ENCODE results near the gene ENAM. TPM values are rescaled to one million over a fixed set of nuclear protein-coding genes. Genes with fewer than 3 reads are reported as not detected.

Gene ENAM, protein sequence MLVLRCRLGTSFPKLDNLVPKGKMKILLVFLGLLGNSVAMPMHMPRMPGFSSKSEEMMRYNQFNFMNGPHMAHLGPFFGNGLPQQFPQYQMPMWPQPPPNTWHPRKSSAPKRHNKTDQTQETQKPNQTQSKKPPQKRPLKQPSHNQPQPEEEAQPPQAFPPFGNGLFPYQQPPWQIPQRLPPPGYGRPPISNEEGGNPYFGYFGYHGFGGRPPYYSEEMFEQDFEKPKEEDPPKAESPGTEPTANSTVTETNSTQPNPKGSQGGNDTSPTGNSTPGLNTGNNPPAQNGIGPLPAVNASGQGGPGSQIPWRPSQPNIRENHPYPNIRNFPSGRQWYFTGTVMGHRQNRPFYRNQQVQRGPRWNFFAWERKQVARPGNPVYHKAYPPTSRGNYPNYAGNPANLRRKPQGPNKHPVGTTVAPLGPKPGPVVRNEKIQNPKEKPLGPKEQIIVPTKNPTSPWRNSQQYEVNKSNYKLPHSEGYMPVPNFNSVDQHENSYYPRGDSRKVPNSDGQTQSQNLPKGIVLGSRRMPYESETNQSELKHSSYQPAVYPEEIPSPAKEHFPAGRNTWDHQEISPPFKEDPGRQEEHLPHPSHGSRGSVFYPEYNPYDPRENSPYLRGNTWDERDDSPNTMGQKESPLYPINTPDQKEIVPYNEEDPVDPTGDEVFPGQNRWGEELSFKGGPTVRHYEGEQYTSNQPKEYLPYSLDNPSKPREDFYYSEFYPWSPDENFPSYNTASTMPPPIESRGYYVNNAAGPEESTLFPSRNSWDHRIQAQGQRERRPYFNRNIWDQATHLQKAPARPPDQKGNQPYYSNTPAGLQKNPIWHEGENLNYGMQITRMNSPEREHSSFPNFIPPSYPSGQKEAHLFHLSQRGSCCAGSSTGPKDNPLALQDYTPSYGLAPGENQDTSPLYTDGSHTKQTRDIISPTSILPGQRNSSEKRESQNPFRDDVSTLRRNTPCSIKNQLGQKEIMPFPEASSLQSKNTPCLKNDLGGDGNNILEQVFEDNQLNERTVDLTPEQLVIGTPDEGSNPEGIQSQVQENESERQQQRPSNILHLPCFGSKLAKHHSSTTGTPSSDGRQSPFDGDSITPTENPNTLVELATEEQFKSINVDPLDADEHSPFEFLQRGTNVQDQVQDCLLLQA
- polyA plus RNA-seq (ENCODE audit: insufficient read length in 10 of 10): 1 to 10 TPM; 1.1 to 3.7 (median 3.1) TPM
- long read RNA-seq, donor 1: 0 reads
- long read RNA-seq, donor 2, partial matches to known transcripts: 0 of 3 reads
- long read RNA-seq, donor 2, other reads (novel, unspliced or antisense): 0 of 3 reads
- long read RNA-seq, donor 3: 0 reads
- long read RNA-seq, donor 4, partial matches to known transcripts: 0 of 1 reads
- long read RNA-seq, donor 4, other reads (novel, unspliced or antisense): 0 of 1 reads
- long read RNA-seq, donor 5, partial matches to known transcripts: 0 of 2 reads
- long read RNA-seq, donor 5, other reads (novel, unspliced or antisense): 0 of 2 reads
- long read RNA-seq, donor 6, partial matches to known transcripts: 0 of 2 reads
- long read RNA-seq, donor 6, other reads (novel, unspliced or antisense): 0 of 2 reads
- long read RNA-seq, donor 7: 0 reads
- long read RNA-seq, donor 8: 0 reads
- long read RNA-seq, donor 9, partial matches to known transcripts: 0 of 1 reads
- long read RNA-seq, donor 9, other reads (novel, unspliced or antisense): 0 of 1 reads

DNA sequence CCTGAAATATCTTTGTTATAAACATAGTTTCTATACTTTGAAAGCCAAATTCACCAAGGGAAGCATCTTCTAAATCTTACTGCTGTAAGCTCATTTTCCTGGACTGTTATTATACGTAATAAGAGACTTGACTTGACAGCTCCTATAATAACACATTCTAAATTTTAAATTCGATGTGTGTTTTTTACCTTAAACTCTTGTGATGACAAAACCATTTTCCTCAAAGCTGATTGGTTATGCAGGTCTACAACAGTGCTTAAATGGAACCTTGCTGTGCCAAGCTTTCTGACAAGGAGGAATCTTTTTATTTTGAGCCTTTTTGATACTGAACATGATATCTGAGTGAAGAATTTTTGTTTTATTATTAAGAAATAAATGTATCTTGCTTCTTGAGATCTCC, at the start of gene ENAM:
Gene ENAM, plus strand, starts transcription at position 301 of the 400 bp plus-strand sequence. CDS start 757 bp downstream, outside the sequence.
- DNase-seq: no peak

DNA sequence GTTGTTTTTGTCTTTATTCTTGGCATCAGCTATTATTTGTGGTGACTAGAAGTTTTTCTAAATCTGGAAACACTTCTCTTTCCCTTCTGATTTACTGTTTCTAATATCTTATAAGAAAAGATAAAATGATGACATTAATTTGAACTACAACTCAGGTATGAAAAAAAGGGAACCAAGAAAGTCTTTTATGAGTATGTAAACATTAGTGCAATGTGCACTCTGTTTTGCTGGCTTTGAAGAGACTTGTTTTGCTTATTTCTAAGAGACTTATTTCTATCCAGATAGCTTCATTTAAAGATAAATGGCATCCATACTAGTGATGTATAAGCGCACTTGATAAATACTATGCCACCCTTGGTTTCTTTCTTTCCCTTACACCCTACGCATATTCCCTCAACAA, 46.6 kb upstream of the ENAM start:
- no peak for DNase-seq

DNA sequence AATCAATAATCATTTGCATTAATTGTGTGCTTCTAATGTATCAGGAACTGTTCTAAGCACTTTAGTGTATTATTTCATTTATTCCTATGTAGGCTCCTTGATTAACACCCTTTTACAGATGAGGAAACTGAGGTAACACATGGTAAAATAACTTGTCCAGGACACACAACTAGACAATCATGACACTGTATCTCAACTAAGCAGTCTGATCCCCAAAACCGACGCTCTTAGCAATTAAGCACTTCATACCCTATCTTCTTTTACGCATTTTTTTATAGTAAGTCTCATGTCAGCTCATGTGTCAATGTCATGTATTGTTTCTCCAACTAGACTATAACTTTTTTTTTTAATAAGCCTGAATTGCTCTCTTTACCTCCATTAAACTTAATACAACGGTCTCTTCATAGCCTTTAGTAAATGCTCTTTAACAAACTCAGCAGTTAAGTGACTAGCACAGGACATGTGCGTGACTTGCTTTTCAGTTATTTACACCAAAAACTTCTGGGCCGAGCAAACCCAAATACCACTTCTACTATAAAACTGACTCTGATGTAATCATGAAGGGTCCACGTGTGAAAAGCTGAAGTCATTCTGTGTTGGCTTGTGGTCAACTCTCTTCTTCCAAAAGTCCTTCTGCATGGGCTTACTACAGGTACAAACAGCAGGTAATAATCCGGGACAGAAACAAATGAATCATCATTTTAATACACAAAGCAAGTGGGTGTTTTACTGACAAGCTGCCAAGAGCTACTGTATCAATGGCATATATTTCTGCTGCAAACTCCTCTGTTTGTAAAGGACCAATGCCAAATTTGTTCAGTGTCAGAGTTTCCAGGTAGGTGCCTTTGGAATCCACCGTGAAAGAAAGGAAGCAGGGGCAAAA, 44.4 kb upstream of the ENAM start:
- DNase-seq: no peak

DNA sequence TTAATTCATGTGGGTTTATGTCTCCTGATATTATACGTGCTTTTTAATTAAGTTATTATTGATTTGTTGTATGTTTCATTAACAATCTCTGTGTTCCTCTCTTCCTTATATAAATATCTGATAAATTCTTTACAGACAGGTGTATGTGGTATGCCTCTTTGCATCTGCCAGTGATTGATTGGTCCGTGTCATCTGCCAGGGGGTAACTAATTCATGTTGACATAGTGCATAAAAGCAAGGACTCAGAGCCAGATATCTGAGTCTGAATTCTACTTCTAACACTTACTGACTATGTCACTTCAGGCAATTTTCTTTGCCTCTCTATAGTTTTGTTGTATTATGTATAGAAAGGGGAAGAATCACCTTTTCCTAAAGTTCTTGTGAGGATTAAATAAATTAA, 41.7 kb upstream of the ENAM start:
- DNase-seq: no peak

DNA sequence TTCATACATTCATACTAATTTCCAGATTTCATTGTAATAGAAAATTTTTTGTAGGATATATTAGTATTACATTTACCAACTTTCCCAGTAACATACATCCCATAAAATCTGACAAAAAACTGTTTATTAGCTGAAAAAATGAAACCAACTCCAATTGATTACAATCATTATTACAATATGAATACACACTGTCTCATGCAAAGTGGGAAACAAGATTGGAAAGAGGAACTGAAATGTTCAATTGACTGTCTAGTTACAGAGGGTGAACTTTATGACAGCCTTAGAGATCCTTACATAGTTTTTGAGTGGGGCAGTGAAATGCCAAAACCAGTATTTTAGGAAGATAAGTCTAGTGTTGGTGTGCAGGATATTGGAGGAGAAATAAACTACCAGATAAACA, 38.8 kb upstream of the ENAM start:
- DNase-seq: no peak

DNA sequence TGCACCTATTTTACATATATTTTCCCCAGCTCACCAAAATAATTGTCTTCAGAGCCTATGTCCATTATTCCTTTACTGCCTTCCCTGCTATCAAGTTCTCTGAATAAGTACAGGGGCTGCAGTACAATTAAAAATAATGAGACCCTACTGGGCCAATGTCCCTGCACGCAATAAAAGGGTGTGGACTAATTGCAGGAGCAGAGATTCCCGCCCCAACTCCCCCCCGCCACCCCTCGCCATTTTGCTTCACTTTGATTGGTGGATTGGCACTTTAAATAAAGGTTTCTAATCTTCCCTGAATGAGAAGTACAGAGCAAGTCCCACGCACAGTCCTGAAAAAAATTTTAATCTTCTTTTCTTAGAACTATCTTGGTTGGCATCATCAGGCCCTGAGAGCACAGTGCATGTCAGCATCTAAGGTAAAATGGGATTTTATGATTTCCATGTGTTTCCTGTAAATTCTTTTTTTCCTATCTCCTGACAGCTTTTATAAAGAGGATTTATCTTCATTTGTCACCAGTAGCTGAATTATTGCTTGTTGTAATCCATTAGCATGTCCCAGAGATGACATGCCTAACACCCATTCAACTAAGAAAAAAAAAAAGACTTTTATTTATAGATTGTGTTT, 36.5 kb upstream of the ENAM start, which contains the start of gene AMBN:
Gene AMBN, plus strand, starts transcription at position 302 of the 628 bp plus-strand sequence. Its CDS starts 103 bp downstream, at position 405.
- no peak for DNase-seq

DNA sequence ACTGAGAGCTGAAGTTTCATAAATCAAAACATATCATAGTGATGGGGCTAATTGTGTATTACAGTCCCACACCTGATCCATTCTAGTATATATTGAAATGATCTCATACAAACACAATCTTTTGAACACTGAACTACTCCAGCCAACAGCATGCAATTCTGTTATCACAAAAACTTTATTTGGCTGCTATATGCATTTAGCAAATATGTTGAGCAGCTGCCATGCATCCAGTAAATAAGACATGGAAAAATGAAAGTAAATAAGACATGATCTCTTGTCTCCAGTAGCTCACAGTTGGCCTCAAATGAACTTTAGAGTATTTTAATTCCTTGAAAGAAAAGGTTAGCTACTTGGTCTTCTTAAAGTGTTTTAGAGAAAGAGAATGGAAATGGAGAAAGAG, 34.3 kb upstream of the ENAM start:
- no peak for DNase-seq

DNA sequence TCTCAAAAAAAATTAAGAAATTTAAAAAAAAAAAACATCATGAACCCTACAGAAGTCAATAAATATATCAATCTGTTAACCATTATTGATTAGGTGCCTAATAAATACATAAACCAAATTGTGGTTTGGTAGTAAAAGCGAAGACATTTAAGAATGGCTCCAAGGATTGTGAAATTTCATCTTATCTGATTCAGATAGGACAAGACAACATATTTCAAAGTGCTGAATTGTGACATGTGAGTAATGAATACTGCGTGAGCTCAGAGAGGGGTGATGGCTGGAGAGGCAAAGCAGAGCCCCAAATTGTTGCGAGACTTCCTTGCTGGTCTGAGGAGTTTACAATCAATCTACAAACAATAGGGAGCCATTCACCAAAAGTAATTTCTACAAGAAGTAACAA, 28.2 kb upstream of the ENAM start:
- DNase-seq: no peak

DNA sequence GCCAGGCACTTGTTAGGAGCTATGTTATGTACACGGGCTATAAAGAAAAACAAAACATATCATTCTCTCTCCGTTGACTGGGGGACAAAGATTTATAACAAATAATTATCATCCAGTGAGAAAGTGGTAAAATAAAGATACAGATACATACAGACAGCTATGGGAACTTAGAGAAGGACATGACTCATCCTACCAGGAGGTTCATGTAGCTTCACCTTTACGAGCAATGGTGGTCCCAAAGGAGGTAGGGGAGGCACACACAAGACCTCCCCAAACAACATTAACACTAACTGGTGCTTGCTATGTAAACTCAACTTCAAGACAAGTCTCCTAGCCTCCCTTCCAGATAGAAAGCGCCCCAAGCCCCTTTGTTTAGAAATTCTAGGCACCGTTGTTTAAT, 27.6 kb upstream of the ENAM start:
- DNase-seq: no peak

DNA sequence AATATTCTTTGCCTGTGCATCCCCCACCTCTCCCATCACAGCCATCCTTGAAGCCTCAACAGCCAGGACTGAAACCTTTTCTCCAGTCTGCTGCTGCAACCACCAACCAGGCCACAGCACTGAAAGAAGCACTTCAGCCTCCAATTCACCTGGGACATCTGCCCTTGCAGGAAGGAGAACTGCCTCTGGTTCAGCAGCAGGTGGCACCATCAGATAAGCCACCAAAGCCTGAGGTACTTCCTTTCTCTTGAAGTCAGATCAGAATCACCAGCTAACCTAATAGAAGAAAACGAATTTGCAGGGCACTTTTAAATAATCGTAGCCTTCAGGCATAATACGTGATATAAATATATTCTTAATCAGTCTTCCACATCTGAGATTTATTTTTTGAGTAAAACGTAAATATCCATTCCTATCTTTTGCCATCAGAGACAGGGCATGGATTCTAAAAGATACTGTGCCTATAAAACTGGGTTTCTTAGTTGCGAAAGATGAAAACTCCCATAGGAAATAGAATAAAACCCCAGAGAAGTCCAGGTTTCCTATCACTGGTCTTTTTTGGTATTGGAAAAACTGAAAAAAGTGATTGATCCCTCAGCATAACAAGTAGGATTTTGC, 27.0 kb upstream of the ENAM start:
- peak; percentile 18 to 42 (median 38) for DNase-seq

DNA sequence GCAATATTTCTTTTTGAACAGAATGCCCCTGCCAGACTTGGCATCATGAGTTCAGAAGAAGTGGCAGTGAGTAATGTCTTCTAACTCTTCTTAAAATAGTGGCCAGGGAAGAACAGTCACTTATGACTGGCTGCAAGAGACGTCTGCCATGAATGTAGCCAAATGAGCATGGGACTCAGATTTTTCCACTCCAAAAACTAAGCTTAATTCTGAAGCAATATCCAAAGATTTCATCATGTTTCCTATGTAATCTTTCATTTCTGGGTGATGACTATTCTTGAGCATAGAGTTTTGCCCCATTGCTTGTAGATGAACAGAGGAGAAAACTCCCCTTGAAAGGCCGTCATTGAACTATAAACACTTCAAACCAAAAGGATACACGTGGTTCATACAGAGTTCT, 24.7 kb upstream of the ENAM start:
- DNase-seq: no peak

DNA sequence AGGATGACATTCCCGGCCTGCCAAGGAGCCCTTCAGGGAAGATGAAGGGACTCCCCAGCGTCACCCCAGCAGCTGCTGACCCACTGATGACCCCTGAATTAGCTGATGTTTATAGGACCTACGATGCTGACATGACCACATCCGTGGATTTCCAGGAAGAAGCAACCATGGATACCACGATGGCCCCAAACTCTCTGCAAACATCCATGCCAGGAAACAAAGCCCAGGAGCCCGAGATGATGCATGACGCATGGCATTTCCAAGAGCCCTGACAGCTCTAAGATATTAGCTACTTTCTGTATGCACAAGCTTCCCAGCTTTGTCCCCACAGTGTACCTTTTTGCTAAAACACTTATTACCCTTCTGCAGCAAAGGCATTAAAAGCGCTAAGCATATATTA, 22.1 kb upstream of the ENAM start:
- DNase-seq: no peak

DNA sequence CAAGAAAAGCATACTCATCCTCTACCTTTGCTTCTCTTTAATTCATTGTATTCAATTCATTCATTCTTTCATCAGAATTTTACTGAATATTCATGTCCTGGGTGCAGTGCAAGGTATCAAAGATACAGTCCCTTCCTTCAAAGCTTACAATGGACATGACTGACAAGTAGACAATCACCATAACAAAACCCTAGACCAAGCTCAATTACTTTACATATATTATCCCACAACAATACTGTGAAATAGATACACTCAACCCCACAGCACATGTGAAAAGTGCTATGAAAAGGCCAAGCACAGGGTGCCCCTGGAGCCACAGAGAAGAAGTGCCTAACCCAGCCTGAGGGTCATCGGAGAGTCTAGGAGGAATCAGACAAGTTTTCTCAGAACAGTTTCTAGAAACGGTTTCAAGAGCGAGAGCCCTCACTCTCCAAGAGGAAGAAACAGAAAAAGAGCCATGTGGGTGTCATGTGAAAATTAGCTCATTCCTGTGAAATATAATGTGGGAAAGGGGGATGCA, 21.1 kb upstream of the ENAM start:
- DNase-seq: no peak

DNA sequence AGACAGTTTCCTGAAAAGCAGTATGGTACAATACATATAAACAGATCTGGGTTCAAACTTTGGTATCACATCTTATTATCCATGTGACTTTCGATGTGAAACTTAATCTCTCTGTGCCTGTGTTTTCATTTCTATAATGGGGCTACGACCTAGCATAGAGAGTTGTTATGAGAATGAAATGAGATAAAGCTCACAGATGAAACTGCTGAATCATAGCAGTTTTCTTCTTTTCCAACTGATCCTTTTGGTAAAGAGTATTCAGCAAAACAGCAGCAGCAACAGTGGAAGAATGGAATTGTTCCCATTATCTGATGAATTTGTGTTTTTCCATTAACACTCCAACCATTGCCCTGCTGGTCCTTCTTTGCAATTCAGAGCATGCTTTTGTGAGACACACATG, 20.2 kb upstream of the ENAM start:
- no peak for DNase-seq

DNA sequence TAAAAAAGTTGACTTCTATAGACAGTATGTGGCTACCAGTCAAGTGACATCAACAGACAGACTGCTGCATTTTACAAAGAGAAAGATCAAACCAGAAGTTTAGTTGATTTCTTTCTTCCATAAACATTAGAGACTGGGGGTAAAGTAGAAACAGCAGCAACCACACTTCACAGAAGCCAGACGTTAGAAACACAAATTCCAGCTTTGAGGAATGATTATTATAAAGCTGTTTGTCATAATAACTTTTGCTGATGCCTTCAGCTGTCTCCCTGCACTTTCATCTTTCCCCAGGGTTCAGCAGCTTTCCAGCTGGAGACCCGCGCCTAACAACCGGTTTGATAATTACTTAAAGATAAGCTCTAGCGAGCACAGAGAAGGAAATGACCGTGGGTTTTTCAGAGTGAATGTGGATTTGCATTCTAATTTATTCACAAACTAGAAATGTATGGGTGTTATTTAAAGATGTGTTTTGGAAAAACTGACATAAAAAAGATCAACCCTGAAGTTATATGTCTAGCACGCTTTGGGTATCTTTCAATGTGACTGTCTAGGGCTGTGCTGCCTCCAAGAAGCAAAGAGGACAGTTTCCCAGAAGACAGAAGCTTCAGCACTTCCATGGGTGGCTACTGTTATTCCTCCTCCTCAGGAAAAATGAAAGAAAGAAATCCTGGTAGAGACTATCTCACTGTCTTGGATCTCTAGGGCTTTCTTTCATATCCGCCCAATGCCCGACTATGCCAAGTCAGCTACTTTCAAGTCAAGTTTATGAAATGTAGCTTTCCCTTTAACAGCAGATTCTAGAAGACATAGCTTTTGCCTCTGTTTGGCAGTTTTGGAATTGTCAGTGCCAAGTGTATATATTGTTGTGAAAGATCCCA, 15.0 kb upstream of the ENAM start:
- peak in 1 of 3 donors; percentile 12 for DNase-seq

DNA sequence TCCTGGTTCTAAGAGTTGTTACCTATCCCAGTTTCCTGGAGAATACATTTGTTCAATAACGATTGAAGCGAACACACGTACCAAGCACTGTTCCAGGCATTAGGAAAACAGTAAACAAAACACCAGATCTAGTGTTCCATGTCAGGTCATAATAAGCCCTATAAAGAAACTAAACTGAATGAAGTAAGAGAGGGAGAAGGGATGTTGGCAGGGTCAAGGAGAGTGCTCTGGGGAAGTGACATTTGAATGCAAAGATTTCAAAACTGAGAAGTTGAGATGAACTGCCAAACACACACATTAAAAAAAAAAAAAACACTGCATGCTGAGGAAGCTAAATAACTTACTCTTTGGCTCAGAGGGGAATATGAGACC, 14.4 kb upstream of the ENAM start:
- DNase-seq: no peak

DNA sequence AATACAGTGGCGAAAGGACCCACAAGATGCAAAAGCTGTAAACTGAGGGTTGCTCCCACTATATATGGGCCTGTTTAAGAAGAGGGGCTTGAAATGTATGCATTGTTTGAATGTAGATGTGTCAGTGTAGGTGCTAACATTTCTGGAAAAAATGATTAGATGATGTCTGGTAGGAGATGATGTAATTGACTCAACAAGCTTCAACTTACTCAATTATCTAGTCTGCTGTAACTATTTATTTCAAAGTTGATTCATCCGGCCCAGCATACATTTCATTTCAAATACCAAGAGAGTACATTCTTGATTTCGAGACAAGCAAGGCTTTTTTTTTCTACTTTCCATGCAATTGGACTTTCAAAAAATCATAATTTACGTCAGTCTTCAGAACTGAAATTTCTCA, 9.3 kb upstream of the ENAM start:
- no peak for DNase-seq

DNA sequence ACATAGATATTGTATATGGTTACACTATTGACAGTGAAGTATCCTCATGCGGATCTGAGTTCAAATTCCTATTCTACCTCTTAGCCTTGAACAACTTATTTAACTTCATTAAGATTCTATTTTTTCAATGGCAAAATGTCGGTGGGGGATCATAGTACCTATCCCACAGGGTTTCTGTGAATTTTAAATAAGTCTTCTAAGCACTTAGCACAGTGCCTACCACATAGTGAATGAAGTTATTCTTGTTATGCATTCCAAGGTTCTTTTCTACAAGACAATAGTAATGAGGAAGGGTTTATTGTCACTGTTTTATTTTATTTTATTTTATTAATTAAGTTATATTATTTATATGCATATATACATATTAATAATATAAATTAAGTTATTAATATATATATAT, 8.8 kb upstream of the ENAM start:
- no peak for DNase-seq
